Prostate gland (tissue), 2 donors: ENCODE measurements around the gene ZNF830.

ENCODE experiments used
- CTCF ChIP-seq, 4 experiments: fragments of 200-600 bp in 2 of 4; fragments of 450-650 bp in 2 of 4; sonication (generic) in 2 of 4; IDR thresholded peaks; 1 replicate in 3 of 4; 2 replicates in 1 of 4; pipeline ENCODE4 v1.5.1; 2016 to 2019; ENCODE audit warnings: antibody characterized with exemption in 4 of 4, mild to moderate bottlenecking in 2 of 4, moderate library complexity in 2 of 4
- POLR2AphosphoS5 ChIP-seq: sonication (generic); formaldehyde crosslinking; IDR thresholded peaks from one replicate; pipeline ENCODE4 v1.6.1; 2017; ENCODE audit warnings: antibody characterized with exemption

GRCh38 chr17:34926661-34927060, 34.7 kb upstream of the ZNF830 start:
- no peak for TF ChIP-seq CTCF (IDR thresholded peaks at IDR 0.05)
- TF ChIP-seq POLR2AphosphoS5, result no peak
